Measurements from ENCODE around the gene STAT1.

GRCh38 chr2:191001624-191002023 is 12.3 kb downstream of the STAT1 start:
- TF ChIP-seq POLR2A (IDR thresholded peaks at IDR 0.05) (no peak), CTCF (IDR thresholded peaks at IDR 0.05) (no peak)
